ENCODE results near the gene SLC9C1. TPM values are rescaled to one million over a fixed set of nuclear protein-coding genes. Genes with fewer than 3 reads are reported as not detected.

SLC9C1 gene
- total and polyA plus RNA-seq, 9 of the 15 experiments (the other 6 are each of a cell fraction or from before 2014, with no cell fraction given) = not detected

GRCh38 chr3:112170046-112170445 lies 124.0 kb downstream of the SLC9C1 start:
- in situ Hi-C loops (cut with MboI) = no loop called here
- FAIRE-seq = no peak
- no peak overlapping the region for H3K9ac ChIP-seq (ENCODE audit: insufficient read depth in 1 of 2, low read depth in 2 of 2, low read length in 2 of 2)
- H3K4me2 ChIP-seq (ENCODE audit: insufficient read depth, low read length) = no peak overlapping the region
- intact Hi-C loops (cut with micrococcal nuclease) = no loop called here
- no peak for DNase-seq (ENCODE audit: extremely low read depth in 1 of 4, low spot score in 3 of 4)
- ATAC-seq = no peak
- no peaks in the 10 kb centered on the region for H3K9me3 ChIP-seq (replicated peaks; ENCODE audit: control insufficient read depth, insufficient read depth, low read depth, low read length)
- H4K20me1 ChIP-seq (replicated peaks; ENCODE audit: control insufficient read depth, insufficient read depth, low read length) = no peaks in the 10 kb centered on the region
- 4% methylated on average over 2 of the region's 2 CpGs for WGBS (ENCODE audit: insufficient coverage, low coverage, missing lambda C conversion rate)
- H3K36me3 ChIP-seq (ENCODE audit: control insufficient read depth, insufficient read depth, low read length) = no peaks in the 10 kb centered on the region
- no peaks in the 10 kb centered on the region for H3K9me1 ChIP-seq (ENCODE audit: control insufficient read depth, insufficient read depth, low read length)
- no peaks in the 10 kb centered on the region for H3K27me3 ChIP-seq (ENCODE audit: control insufficient read depth in 2 of 2, insufficient read depth in 2 of 2, low read length in 2 of 2)
- no peak overlapping the region for H3K27ac ChIP-seq (ENCODE audit: extremely low read depth, low read depth, low read length)
- no peak overlapping the region for H3K4me3 ChIP-seq
- TF ChIP-seq RERE (CRISPR knock-in tag; IDR thresholded peaks at IDR 0.05; ENCODE audit: borderline replicate concordance) = no peak
- no peak for TF ChIP-seq ZSCAN32 (CRISPR knock-in tag; IDR thresholded peaks at IDR 0.05)
- no peak for TF ChIP-seq FOXP1 (CRISPR knock-in tag; IDR thresholded peaks at IDR 0.05)
- TF ChIP-seq HNRNPK (IDR thresholded peaks at IDR 0.05; ENCODE audit: low read depth, low read length, poor library complexity, severe bottlenecking) = no peak
- no peak for TF ChIP-seq ETV1 (tag; conservative IDR thresholded peaks at IDR 0.05; ENCODE audit: low read depth)
- TF ChIP-seq AFF4 (CRISPR knock-in tag; IDR thresholded peaks at IDR 0.05) = no peak
- TF ChIP-seq CSDE1 (IDR thresholded peaks at IDR 0.05) = no peak
- no peak for TF ChIP-seq ZNF23 (CRISPR knock-in tag; IDR thresholded peaks at IDR 0.05)
- TF ChIP-seq MBD2 (IDR thresholded peaks at IDR 0.05; ENCODE audit: borderline replicate concordance, low read depth) = no peak
- no peak for TF ChIP-seq NR3C1 (CRISPR knock-in tag; IDR thresholded peaks at IDR 0.05)
- TF ChIP-seq DMBX1 (CRISPR knock-in tag; IDR thresholded peaks at IDR 0.05; ENCODE audit: borderline replicate concordance) = no peak
- TF ChIP-seq BRF1 (IDR thresholded peaks at IDR 0.05; ENCODE audit: borderline replicate concordance, extremely low read depth, insufficient read length) = no peak
- TF ChIP-seq ZBTB17 (CRISPR knock-in tag; IDR thresholded peaks at IDR 0.05) = no peak
- no peak for TF ChIP-seq RBM34 (IDR thresholded peaks at IDR 0.05; ENCODE audit: borderline replicate concordance, insufficient read depth, low read length)
- no peaks in the 10 kb centered on the region for H3K79me2 ChIP-seq (ENCODE audit: control insufficient read depth, insufficient read depth, low read length)
- BruUV-seq (replicated peaks) = no TSS peak
- POLR2A ChIA-PET = no interaction called here
- no peaks in the 10 kb centered on the region for H3K4me1 ChIP-seq (replicated peaks in 1 of 2; ENCODE audit: control insufficient read depth in 2 of 2, insufficient read depth in 2 of 2, low read length in 2 of 2)
- CTCF ChIA-PET (ENCODE audit: low intra/inter-chr PET ratio) = no interaction called here
- H2AFZ ChIP-seq (ENCODE audit: low read depth, low read length) = no peak overlapping the region
